Gastrocnemius medialis (tissue), 4 donors: ENCODE data around the gene CABLES2. TPM values are rescaled to one million over a fixed set of nuclear protein-coding genes. Genes with fewer than 3 reads are reported as not detected.

Source experiments
- ATAC-seq, 2 donors: fragments of 150-250 bp; one replicate each; pipeline ENCODE4 v1.9.1; 2016
- DNase-seq, 2 donors: peaks; one replicate each; pipeline ENCODE4 v3.0.0-alpha.2; 2019
- H3K27ac ChIP-seq, 4 donors: fragments of 200-600 bp; sonication (generic); 1 replicate in 1 of 4; 2 replicates in 3 of 4; pipeline ENCODE4 v1.5.1; 2016 to 2018; ENCODE audit warnings: mild to moderate bottlenecking in 2 of 4, moderate library complexity in 1 of 4
- H3K27me3 ChIP-seq, 3 donors: fragments of 200-600 bp; sonication (generic) in 2 of 3; 1 replicate in 1 of 3; 2 replicates in 2 of 3; pipeline versions ENCODE4 v1.5.1 to v1.6.0; 2016 to 2019; ENCODE audit warnings: mild to moderate bottlenecking in 1 of 3, moderate library complexity in 1 of 3
- H3K36me3 ChIP-seq, 2 donors: fragments of 200-600 bp; sonication (generic) in 1 of 2; one replicate each; pipeline ENCODE4 v1.5.1; 2017 to 2018
- H3K4me1 ChIP-seq, 2 donors: fragments of 200-600 bp; sonication (generic) in 1 of 2; one replicate each; pipeline ENCODE4 v1.5.1; 2016 to 2017; ENCODE audit warnings: mild to moderate bottlenecking in 2 of 2
- H3K4me3 ChIP-seq, 4 donors: fragments of 200-600 bp; sonication (generic) in 3 of 4; 1 replicate in 1 of 4; 2 replicates in 3 of 4; pipeline ENCODE4 v1.5.1; 2016 to 2019; ENCODE audit warnings: mild to moderate bottlenecking in 2 of 4
- H3K9me3 ChIP-seq, 3 donors: fragments of 200-600 bp; sonication (generic) in 2 of 3; 1 replicate in 1 of 3; 2 replicates in 2 of 3; pipeline ENCODE4 v1.5.1; 2016 to 2019
- POLR2A ChIP-seq, 2 donors: fragments of 450-650 bp; IDR thresholded peaks; one replicate each; pipeline ENCODE4 v1.6.1; 2017; ENCODE audit warnings: antibody characterized with exemption in 2 of 2, mild to moderate bottlenecking in 2 of 2, moderate library complexity in 2 of 2
- in situ Hi-C, 4 donors: fragments of 200-750 bp; cut with MboI; loops; one replicate each; pipeline versions ENCODE4 v1.15.0 to v1.8.0; 2017; ENCODE audit warnings: low sequenced_read_pairs in 4 of 4
- intact Hi-C: fragments of 100-400 bp; cut with DNase I; formaldehyde crosslinking; loops from one replicate; pipeline ENCODE4 v1.15.1; 2023; ENCODE audit warnings: low total_unique reads
- total RNA-seq, 4 donors: library from RNA; depleted of rRNA; stranded (reverse); fragments of >200 nt; gene quantifications; one replicate each; pipeline versions ENCODE4 v1.1.0 to v1.2.3, GENCODE V29; 2016
- TF ChIP-seq, protein P1 (sequence below), 5 experiments: fragments of 450-650 bp in 3 of 5; fragments of 200-600 bp in 2 of 5; sonication (generic) in 2 of 5; IDR thresholded peaks in 4 of 5; conservative IDR thresholded peaks in 1 of 5; 1 replicate in 4 of 5; 2 replicates in 1 of 5; pipeline ENCODE4 v1.5.1; 2016 to 2019; ENCODE audit warnings: antibody characterized with exemption in 5 of 5, mild to moderate bottlenecking in 3 of 5, moderate library complexity in 3 of 5

Gene CABLES2
- total RNA-seq, 4 donors from 2014 or later: 3.6 to 9.3 (median 4.2) TPM

DNA sequence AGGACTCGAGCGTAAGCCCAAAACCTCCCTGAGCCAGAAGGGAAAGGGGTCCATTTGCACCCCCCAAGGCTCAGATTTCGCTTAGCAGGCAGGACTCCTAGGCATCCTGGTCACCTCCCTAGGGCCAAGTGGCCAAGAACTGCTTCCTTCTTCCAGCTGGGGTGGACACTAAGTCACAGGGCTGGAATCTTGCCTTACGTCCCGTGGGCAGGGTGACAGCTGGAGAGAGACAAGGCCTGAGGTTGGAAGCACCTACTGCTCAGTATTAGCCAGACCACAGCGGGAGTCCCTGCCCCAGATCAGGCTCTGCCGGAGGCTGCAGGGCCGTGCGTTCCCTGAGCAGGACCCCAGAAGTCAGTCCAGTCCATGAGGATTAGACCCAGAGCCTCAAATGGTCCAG is 59.6 kb downstream of the CABLES2 start:
- Histone ChIP-seq H3K27ac (peak overlapping the region; percentile 23 to 52 (median 38)), H3K27me3 (no peaks in the 10 kb centered on the region), H3K36me3 (peaks cover 0 to 3% of the 10 kb centered on the region in 2 donors), H3K9me3 (no peaks in the 10 kb centered on the region), H3K4me3 (no peak overlapping the region), H3K4me1 (peaks cover 11 to 16% of the 10 kb centered on the region in 2 donors)
- peak; percentile 98 for ATAC-seq
- peak in 1 of 2 donors; percentile 27 for TF ChIP-seq POLR2A (IDR thresholded peaks at IDR 0.05)
- TF ChIP-seq, protein P1, sequence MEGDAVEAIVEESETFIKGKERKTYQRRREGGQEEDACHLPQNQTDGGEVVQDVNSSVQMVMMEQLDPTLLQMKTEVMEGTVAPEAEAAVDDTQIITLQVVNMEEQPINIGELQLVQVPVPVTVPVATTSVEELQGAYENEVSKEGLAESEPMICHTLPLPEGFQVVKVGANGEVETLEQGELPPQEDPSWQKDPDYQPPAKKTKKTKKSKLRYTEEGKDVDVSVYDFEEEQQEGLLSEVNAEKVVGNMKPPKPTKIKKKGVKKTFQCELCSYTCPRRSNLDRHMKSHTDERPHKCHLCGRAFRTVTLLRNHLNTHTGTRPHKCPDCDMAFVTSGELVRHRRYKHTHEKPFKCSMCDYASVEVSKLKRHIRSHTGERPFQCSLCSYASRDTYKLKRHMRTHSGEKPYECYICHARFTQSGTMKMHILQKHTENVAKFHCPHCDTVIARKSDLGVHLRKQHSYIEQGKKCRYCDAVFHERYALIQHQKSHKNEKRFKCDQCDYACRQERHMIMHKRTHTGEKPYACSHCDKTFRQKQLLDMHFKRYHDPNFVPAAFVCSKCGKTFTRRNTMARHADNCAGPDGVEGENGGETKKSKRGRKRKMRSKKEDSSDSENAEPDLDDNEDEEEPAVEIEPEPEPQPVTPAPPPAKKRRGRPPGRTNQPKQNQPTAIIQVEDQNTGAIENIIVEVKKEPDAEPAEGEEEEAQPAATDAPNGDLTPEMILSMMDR (IDR thresholded peaks at IDR 0.05 in 4 of 5, conservative IDR thresholded peaks at IDR 0.05 in 1 of 5): no peak
- peak; percentile 83 to 93 for DNase-seq
- in situ Hi-C loops (no loop called here), intact Hi-C loops (no loop called here)

DNA sequence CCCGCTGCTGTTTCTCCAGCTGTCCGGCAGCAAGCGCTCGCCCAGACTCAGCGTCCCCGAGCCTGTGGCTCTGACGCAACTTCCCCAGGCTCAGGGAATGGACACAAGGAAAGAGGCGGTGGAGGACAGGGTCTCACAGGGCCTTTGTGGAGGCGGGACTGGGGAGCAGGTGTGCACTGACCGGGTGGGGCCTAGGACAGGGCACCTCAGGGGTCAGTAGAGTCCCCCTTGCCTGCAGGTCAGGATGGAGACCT is 60.0 kb downstream of the CABLES2 start:
- in situ Hi-C loops (no loop called here), intact Hi-C loops (no loop called here)
- DNase-seq (no peak), ATAC-seq (peak; percentile 26 to 55)
- H3K27ac ChIP-seq: peak overlapping the region; percentile 23 to 52 (median 38)
- no peak overlapping the region for H3K4me3 ChIP-seq
- TF ChIP-seq, protein P1 (IDR thresholded peaks at IDR 0.05 in 4 of 5, conservative IDR thresholded peaks at IDR 0.05 in 1 of 5): no peak
- no peak for TF ChIP-seq POLR2A (IDR thresholded peaks at IDR 0.05)
- H3K36me3 ChIP-seq: peaks cover 0 to 3% of the 10 kb centered on the region in 2 donors
- H3K9me3 ChIP-seq: no peaks in the 10 kb centered on the region
- H3K4me1 ChIP-seq: peaks cover 11 to 12% of the 10 kb centered on the region in 2 donors
- no peaks in the 10 kb centered on the region for H3K27me3 ChIP-seq

DNA sequence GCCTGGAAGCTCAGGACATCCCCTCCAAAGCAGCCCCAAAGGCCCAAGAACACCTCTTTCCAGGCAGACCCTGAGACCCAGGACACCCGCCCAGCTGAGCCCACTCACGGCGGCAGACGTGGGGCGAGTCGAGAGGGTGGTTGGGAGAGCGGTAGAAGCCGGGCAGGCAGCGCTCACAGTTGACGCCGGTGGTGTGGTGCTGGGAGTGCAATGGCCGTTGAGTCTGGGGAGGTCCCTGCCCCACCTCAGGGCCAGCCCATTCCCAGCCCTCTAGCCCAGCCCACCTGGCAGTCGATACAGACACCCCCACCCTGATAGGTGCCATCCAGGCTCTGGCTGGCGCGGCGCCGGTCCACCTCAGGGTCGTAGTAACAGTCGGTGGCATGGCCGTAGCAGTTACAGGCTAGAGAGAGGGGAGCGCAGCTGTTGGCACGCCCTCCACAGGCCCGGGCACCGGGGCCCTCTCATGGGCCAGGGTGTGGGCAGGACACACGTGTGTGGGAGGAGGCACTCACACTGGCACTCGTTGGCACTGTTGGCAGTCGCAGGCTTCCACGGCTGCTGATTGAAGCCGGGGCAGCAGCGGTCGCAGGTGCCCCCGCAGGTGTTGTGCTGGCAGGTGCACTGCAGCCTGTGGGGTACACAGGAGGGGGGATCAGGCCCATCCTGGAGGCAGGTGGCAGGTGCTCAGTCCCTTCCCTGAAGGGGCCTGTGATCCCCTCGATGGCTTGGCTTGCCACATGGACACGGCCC is 60.5 kb downstream of the CABLES2 start:
- no peak overlapping the region for H3K27ac ChIP-seq
- in situ Hi-C loops: no loop called here
- TF ChIP-seq, protein P1 (IDR thresholded peaks at IDR 0.05 in 4 of 5, conservative IDR thresholded peaks at IDR 0.05 in 1 of 5): no peak
- TF ChIP-seq POLR2A (IDR thresholded peaks at IDR 0.05): no peak
- H3K36me3 ChIP-seq: peaks cover 0 to 3% of the 10 kb centered on the region in 2 donors
- no peak overlapping the region for H3K4me3 ChIP-seq
- no peak for ATAC-seq
- H3K9me3 ChIP-seq: no peaks in the 10 kb centered on the region
- H3K4me1 ChIP-seq: peaks cover 11% of the 10 kb centered on the region in 2 donors
- DNase-seq: no peak
- H3K27me3 ChIP-seq: no peaks in the 10 kb centered on the region
- intact Hi-C loops: no loop called here

DNA sequence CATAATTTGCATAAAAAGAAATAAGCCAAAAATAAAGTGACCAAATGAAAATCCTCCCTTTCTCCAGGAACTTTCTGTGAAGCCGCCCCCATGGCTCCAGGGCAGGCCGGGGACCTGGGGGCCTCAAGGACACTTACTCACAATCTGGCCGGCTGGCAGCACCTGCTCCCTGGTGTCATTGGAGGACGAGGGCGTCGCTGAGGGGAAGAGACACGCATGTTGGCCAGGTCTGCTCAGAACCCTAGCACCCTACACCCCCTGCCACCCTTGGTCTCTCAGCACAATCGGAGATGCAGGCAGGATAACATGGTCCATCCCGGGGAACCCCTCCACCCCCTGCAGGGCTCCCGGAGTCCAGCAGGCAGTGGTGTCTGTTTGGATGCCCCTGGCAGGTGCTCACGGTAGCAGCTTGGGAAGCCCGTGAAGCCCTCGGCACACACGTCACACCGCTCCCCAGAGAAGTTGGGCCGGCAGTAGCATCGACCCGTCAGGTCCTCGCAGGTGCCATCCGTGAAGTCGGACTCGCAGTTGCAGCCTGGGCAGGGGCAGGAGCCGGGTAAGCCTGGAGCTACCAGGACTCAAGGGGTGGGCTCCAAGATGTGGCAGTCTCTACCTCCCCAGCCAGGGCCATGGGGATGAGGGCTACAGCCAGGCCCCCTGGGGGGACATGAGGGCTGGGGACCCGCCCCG is 61.3 kb downstream of the CABLES2 start:
- no peaks in the 10 kb centered on the region for H3K9me3 ChIP-seq
- intact Hi-C loops: no loop called here
- peaks cover 11% of the 10 kb centered on the region in 2 donors for H3K4me1 ChIP-seq
- in situ Hi-C loops: no loop called here
- H3K36me3 ChIP-seq: peaks cover 0 to 3% of the 10 kb centered on the region in 2 donors
- no peaks in the 10 kb centered on the region for H3K27me3 ChIP-seq
- DNase-seq (no peak), ATAC-seq (no peak)
- H3K27ac ChIP-seq: no peak overlapping the region
- H3K4me3 ChIP-seq: no peak overlapping the region
- TF ChIP-seq POLR2A (IDR thresholded peaks at IDR 0.05): no peak
- TF ChIP-seq, protein P1 (IDR thresholded peaks at IDR 0.05 in 4 of 5, conservative IDR thresholded peaks at IDR 0.05 in 1 of 5): no peak
